GM23248 (cell line): ENCODE data around the gene NR2C1.

Experiments used
- EZH2 ChIP-seq: fragments of 200-600 bp; sonication (generic); IDR thresholded peaks from 2 replicates; pipeline ENCODE4 v1.6.1; 2018; ENCODE audit warnings: antibody characterized with exemption, mild to moderate bottlenecking; ENCODE audit not compliant: insufficient read depth, poor library complexity, severe bottlenecking
- EZH2phosphoT487 ChIP-seq: fragments of 200-600 bp; sonication (generic); IDR thresholded peaks from 2 replicates; pipeline ENCODE4 v1.6.1; 2018; ENCODE audit warnings: antibody characterized with exemption, moderate library complexity, mild to moderate bottlenecking, low read depth; ENCODE audit not compliant: insufficient read depth

- TF ChIP-seq EZH2phosphoT487, result no peak
- TF ChIP-seq EZH2, result no peak
Observed at GRCh38 chr12:95116773-95117172, 43.4 kb upstream of the NR2C1 start.
